ENCODE results near the gene TXNDC11. TPM values are rescaled to one million over a fixed set of nuclear protein-coding genes. Genes with fewer than 3 reads are reported as not detected.

TXNDC11 gene
- total RNA-seq, 1 experiment from 2014 or later: 24.3 TPM

GRCh38 chr16:11708421-11708820 lies 34.2 kb downstream of the TXNDC11 start:
- no peak for DNase-seq
- Mint-ChIP-seq H3K36me3 (ENCODE audit: insufficient read depth, unreplicated experiment) (peaks cover 27% of the 10 kb centered on the region), H3K9me3 (ENCODE audit: unreplicated experiment) (no peaks in the 10 kb centered on the region), H3K27ac (ENCODE audit: unreplicated experiment) (no peak overlapping the region), H3K4me1 (ENCODE audit: low read depth, unreplicated experiment) (no peaks in the 10 kb centered on the region), H3K27me3 (ENCODE audit: insufficient read depth, unreplicated experiment) (no peaks in the 10 kb centered on the region), H3K4me3 (ENCODE audit: unreplicated experiment) (no peak overlapping the region)
- intact Hi-C loops (cut with micrococcal nuclease; ENCODE audit: unreplicated experiment): no loop called here
- ChIA-PET CTCF (no interaction called here), POLR2A (no interaction called here)
- no peaks in the 10 kb centered on the region for H3K4me1 ChIP-seq
- H3K4me3 ChIP-seq (ENCODE audit: low read depth, low read length): no peak overlapping the region
- no peaks in the 10 kb centered on the region for H3K27me3 ChIP-seq (replicated peaks; ENCODE audit: control insufficient read depth, insufficient read depth, low read length)
- H3K36me3 ChIP-seq (ENCODE audit: control insufficient read depth, insufficient read depth, low read length): no peaks in the 10 kb centered on the region
- BruUV-seq (replicated peaks): no TSS peak
- H3K9me3 ChIP-seq: no peaks in the 10 kb centered on the region
- TF ChIP-seq, protein P1, sequence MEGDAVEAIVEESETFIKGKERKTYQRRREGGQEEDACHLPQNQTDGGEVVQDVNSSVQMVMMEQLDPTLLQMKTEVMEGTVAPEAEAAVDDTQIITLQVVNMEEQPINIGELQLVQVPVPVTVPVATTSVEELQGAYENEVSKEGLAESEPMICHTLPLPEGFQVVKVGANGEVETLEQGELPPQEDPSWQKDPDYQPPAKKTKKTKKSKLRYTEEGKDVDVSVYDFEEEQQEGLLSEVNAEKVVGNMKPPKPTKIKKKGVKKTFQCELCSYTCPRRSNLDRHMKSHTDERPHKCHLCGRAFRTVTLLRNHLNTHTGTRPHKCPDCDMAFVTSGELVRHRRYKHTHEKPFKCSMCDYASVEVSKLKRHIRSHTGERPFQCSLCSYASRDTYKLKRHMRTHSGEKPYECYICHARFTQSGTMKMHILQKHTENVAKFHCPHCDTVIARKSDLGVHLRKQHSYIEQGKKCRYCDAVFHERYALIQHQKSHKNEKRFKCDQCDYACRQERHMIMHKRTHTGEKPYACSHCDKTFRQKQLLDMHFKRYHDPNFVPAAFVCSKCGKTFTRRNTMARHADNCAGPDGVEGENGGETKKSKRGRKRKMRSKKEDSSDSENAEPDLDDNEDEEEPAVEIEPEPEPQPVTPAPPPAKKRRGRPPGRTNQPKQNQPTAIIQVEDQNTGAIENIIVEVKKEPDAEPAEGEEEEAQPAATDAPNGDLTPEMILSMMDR (IDR thresholded peaks at IDR 0.05; ENCODE audit: insufficient read depth in 1 of 2, low read depth in 1 of 2, low read length in 1 of 2, severe bottlenecking in 1 of 2, unreplicated experiment in 1 of 2): no peak

DNA sequence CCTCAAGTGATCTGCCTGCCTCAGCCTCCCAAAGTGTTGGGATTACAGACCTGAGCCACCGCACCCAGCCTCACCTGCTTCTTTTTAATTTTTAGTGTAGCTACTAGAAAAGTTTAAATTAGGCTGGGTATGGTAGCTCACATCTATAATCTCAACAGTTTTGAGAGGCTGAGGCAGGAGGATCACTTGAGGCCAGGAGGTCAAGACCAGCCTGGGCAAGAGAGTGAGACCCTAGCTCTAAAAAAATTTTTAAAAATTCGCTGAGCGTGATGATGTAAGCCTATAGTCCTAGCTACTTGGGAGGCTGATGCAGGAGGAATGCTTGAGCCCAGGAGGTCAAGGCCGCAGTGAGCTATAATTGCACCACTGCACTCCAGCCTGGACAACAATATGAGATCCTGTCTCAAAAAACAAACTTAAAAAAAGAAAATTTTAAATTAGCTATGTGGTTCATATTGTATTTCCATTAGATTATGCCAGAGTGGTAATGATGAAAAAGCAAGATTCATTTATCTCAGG lies 34.9 kb downstream of the TXNDC11 start:
- Mint-ChIP-seq H3K9me3 (ENCODE audit: unreplicated experiment) (no peaks in the 10 kb centered on the region), H3K36me3 (ENCODE audit: insufficient read depth, unreplicated experiment) (peaks cover 22% of the 10 kb centered on the region), H3K4me3 (ENCODE audit: unreplicated experiment) (no peak overlapping the region), H3K4me1 (ENCODE audit: low read depth, unreplicated experiment) (no peaks in the 10 kb centered on the region), H3K27me3 (ENCODE audit: insufficient read depth, unreplicated experiment) (no peaks in the 10 kb centered on the region), H3K27ac (ENCODE audit: unreplicated experiment) (no peak overlapping the region)
- no peaks in the 10 kb centered on the region for H3K36me3 ChIP-seq (ENCODE audit: control insufficient read depth, insufficient read depth, low read length)
- H3K27me3 ChIP-seq (replicated peaks; ENCODE audit: control insufficient read depth, insufficient read depth, low read length): no peaks in the 10 kb centered on the region
- H3K4me3 ChIP-seq (ENCODE audit: low read depth, low read length): no peak overlapping the region
- H3K4me1 ChIP-seq: no peaks in the 10 kb centered on the region
- DNase-seq: no peak
- H3K9me3 ChIP-seq: no peaks in the 10 kb centered on the region
- TF ChIP-seq, protein P1 (IDR thresholded peaks at IDR 0.05; ENCODE audit: insufficient read depth in 1 of 2, low read depth in 1 of 2, low read length in 1 of 2, severe bottlenecking in 1 of 2, unreplicated experiment in 1 of 2): no peak
- ChIA-PET POLR2A (no interaction called here), CTCF (no interaction called here)
- intact Hi-C loops (cut with micrococcal nuclease; ENCODE audit: unreplicated experiment): no loop called here
- no TSS peak for BruUV-seq (replicated peaks)

- H3K36me3 ChIP-seq (ENCODE audit: control insufficient read depth, insufficient read depth, low read length): no peaks in the 10 kb centered on the region
- H3K4me1 Mint-ChIP-seq (ENCODE audit: low read depth, unreplicated experiment): no peaks in the 10 kb centered on the region
- CTCF ChIA-PET: interaction anchor here (0.7 kb wide), 1 partner anchor 12 kb away, joined by 3 read pairs; no protein-coding TSS in a partner anchor
- no peaks in the 10 kb centered on the region for H3K9me3 ChIP-seq
- H3K36me3 Mint-ChIP-seq (ENCODE audit: insufficient read depth, unreplicated experiment): peaks cover 18% of the 10 kb centered on the region
- BruUV-seq (replicated peaks): no TSS peak
- intact Hi-C loops (cut with micrococcal nuclease; ENCODE audit: unreplicated experiment): no loop called here
- TF ChIP-seq, protein P1 (IDR thresholded peaks at IDR 0.05; ENCODE audit: insufficient read depth in 1 of 2, low read depth in 1 of 2, low read length in 1 of 2, severe bottlenecking in 1 of 2, unreplicated experiment in 1 of 2): no peak
- no peak overlapping the region for H3K27ac Mint-ChIP-seq (ENCODE audit: unreplicated experiment)
- no peak overlapping the region for H3K4me3 Mint-ChIP-seq (ENCODE audit: unreplicated experiment)
- H3K4me1 ChIP-seq: no peaks in the 10 kb centered on the region
- no peak overlapping the region for H3K4me3 ChIP-seq (ENCODE audit: low read depth, low read length)
- POLR2A ChIA-PET: no interaction called here
- DNase-seq: no peak
- H3K27me3 ChIP-seq (replicated peaks; ENCODE audit: control insufficient read depth, insufficient read depth, low read length): no peaks in the 10 kb centered on the region
- H3K9me3 Mint-ChIP-seq (ENCODE audit: unreplicated experiment): no peaks in the 10 kb centered on the region
- no peaks in the 10 kb centered on the region for H3K27me3 Mint-ChIP-seq (ENCODE audit: insufficient read depth, unreplicated experiment)
These were observed 36.4 kb downstream of the TXNDC11 start for GRCh38 chr16:11706180-11706742.
